HG02943 (cell line): Measurements from ENCODE around the gene ASB1.

ENCODE experiments used
- ATAC-seq: cut with Tn5 transposase; IDR thresholded peaks from one replicate; pipeline ENCODE4 v1.9.1; 2021; ENCODE audit warnings: mild to moderate bottlenecking, low read depth, moderate library complexity; ENCODE audit not compliant: unreplicated experiment

Gene ASB1

GRCh38 chr2:238462782-238463396, 36.2 kb downstream of the ASB1 start:
- no peak for ATAC-seq

- ATAC-seq = no peak
Measured at GRCh38 chr2:238464389-238464788, 37.7 kb downstream of the ASB1 start.

GRCh38 chr2:238465487-238466242, 38.9 kb downstream of the ASB1 start:
- no peak for ATAC-seq

GRCh38 chr2:238466243-238466756, 39.6 kb downstream of the ASB1 start:
- no peak for ATAC-seq

- ATAC-seq = no peak
Measured at GRCh38 chr2:238467062-238467461, 40.3 kb downstream of the ASB1 start.

GRCh38 chr2:238467792-238468191, 41.1 kb downstream of the ASB1 start:
- ATAC-seq = no peak

- ATAC-seq = no peak
Measured at GRCh38 chr2:238469155-238469554, 42.4 kb downstream of the ASB1 start.

- ATAC-seq = no peak
Measured at GRCh38 chr2:238473014-238473413, 46.3 kb downstream of the ASB1 start.

- ATAC-seq = no peak
Measured at GRCh38 chr2:238473523-238473922, 46.8 kb downstream of the ASB1 start.

GRCh38 chr2:238475034-238475433, 48.3 kb downstream of the ASB1 start:
- no peak for ATAC-seq

- no peak for ATAC-seq
Measured at GRCh38 chr2:238475566-238475965, 48.8 kb downstream of the ASB1 start.

- ATAC-seq = no peak
Measured at GRCh38 chr2:238476258-238476657, 49.5 kb downstream of the ASB1 start.

GRCh38 chr2:238478216-238478615, 51.5 kb downstream of the ASB1 start:
- no peak for ATAC-seq

- no peak for ATAC-seq
Measured at GRCh38 chr2:238479847-238480246, 53.1 kb downstream of the ASB1 start.

- no peak for ATAC-seq
Measured at GRCh38 chr2:238483021-238483420, 56.3 kb downstream of the ASB1 start.

GRCh38 chr2:238483656-238484055, 56.9 kb downstream of the ASB1 start:
- no peak for ATAC-seq

GRCh38 chr2:238484522-238485452, 58.1 kb downstream of the ASB1 start:
- ATAC-seq = no peak

- ATAC-seq = no peak
Measured at GRCh38 chr2:238486123-238486848, 59.6 kb downstream of the ASB1 start.

- ATAC-seq = no peak
Measured at GRCh38 chr2:238487134-238487533, 60.4 kb downstream of the ASB1 start.

GRCh38 chr2:238487652-238488346, 61.1 kb downstream of the ASB1 start:
- no peak for ATAC-seq
